GM18519 (cell line): ENCODE measurements around the gene KCNK15.
"Not testable (repeated sequence)": the region's sequence is repeated elsewhere in the genome, so short reads cannot be mapped to it uniquely, and the experiment has no call there.

Source experiments
- ATAC-seq: cut with Tn5 transposase; IDR thresholded peaks from one replicate; pipeline ENCODE4 v1.9.1; 2021; ENCODE audit warnings: mild to moderate bottlenecking, moderate library complexity; ENCODE audit not compliant: unreplicated experiment, low FRiP score

KCNK15 gene

GRCh38 chr20:44754554-44754953 is 8.9 kb downstream of the KCNK15 start:
- no peak for ATAC-seq

- no peak for ATAC-seq
Observed at GRCh38 chr20:44756011-44756688, 10.5 kb downstream of the KCNK15 start.

- no peak for ATAC-seq
Observed at GRCh38 chr20:44756956-44757355, 11.3 kb downstream of the KCNK15 start.

- ATAC-seq = no peak
Observed at GRCh38 chr20:44758247-44759101, 12.8 kb downstream of the KCNK15 start.

DNA sequence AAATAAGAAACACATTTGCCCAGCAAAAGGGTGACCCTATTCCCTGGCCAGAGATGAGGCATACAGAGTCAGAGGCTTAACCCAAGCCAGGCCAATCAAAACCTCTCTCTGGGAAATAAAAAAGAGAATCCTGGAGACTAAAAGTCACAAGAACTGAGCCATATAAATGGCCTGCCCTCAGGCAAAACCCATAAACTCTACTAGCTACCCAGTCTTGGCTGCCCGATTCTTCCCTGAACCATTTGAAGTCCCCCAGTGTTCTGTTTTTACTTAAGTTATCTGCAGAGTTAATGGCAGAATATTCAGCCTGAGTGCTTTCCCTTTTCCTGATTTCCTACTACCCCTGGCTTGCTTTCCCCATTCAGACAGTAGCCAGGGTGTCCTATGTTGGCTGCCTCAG is 13.9 kb downstream of the KCNK15 start:
- no peak for ATAC-seq

GRCh38 chr20:44761423-44761822 is 15.8 kb downstream of the KCNK15 start:
- ATAC-seq = no peak

- no peak for ATAC-seq
Observed at GRCh38 chr20:44762466-44763140, 16.9 kb downstream of the KCNK15 start.

DNA sequence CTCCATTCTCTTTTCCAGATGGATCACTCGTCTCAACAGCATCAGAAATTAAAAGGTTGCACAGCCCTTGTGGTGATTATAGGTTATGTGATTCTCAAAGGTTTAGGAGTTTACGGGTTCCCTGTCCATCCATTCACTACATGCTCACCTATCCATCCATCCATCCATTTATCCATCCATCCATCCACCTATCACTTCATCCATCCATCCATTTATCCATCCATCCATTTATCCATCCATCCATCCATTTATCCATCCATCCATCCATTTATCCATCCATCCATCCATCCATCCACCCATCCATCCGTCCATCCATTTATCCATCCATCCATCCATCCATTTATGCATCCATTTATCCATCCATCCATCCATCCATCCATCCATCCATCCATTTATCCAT is 18.1 kb downstream of the KCNK15 start:
- not testable (repeated sequence) for ATAC-seq

GRCh38 chr20:44765091-44765490 is 19.4 kb downstream of the KCNK15 start:
- ATAC-seq = no peak

- no peak for ATAC-seq
Observed at GRCh38 chr20:44765701-44766347, 20.2 kb downstream of the KCNK15 start.

- no peak for ATAC-seq
Observed at GRCh38 chr20:44768256-44768655, 22.6 kb downstream of the KCNK15 start.

DNA sequence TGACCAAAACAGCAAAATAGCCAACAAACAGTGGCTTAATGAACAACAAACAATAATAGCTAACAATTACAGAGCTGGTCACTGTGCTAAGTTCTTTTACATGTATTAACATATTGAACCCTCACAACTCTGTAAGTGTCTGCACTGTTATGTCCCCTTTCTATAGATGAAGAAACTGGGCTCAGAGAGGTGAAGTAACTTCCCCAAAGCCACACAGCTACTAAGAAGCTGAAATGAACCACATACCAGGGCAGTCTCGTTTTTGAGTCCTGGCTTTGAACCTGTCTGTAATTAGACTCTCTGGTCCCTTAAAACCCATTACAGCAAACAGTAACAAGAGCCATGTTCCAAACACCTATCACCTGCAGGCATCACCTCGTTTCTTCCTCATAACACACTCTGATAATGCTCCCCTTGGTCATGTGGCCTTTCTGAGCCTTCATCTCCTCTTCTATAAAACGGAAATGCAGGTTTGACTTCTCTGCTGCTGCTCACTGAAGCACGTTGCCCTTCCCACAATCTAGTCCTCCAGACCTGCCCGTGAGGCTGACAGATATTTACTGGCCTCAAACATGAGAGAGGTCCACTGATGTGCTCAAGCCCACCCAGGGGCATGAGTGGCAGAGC is 23.3 kb downstream of the KCNK15 start:
- ATAC-seq = no peak

- no peak for ATAC-seq
Observed at GRCh38 chr20:44769481-44769863, 23.8 kb downstream of the KCNK15 start.

GRCh38 chr20:44770484-44771171 is 25.0 kb downstream of the KCNK15 start:
- ATAC-seq = no peak

DNA sequence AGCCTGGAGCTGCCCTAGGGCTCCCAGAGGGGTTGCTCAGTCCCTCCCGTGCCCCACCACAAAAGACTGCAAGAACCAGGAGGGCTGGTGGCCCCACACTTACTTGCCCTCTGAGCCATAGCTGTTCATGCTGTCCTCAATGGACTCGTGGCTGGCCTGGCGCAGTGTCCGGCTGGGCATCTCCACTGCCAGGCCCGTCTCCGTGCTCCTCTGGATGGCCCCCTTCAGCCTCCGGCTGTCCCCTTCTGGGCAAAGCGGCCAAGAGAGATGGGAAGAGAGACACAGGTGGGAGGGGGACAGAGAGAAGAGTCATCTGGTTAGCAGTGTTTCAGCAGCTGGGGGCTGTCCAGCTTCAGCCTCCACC is 25.5 kb downstream of the KCNK15 start:
- no peak for ATAC-seq

- ATAC-seq = no peak
Observed at GRCh38 chr20:44772636-44773035, 27.0 kb downstream of the KCNK15 start.

DNA sequence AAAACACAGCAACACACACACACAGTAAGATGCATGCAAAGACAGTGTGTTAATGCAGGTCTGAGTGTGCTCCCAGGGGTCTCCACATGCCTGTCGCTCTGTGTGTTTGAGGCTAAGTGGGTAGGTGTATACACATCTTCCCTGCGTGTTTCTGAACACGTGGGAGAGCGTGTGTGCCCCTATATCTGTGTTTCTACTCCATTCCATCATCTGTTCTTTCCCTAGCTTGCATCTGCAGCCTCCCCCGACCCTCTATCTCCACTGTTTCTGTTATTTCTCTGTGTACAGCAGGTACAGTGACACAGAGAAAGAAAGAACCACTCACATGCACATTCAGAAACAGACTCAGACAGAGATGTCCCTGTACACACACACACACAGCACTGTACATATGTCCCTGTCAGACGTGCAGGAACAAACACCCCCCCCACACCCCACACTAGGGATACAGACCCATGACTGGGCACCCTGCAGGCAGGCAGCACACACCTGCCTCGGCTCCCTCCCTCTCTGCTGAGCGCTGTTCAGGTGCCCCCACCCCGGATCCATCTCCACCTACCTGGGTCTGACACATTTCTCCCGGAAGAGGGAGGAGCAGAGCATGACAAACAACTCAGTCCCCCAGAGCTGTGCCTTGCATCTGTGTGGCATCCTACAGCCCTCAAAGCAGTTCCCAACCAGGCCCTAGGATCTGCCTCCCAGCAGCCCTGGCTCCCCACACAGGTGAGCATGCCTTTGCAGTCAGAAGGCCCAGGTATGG is 27.6 kb downstream of the KCNK15 start:
- no peak for ATAC-seq

DNA sequence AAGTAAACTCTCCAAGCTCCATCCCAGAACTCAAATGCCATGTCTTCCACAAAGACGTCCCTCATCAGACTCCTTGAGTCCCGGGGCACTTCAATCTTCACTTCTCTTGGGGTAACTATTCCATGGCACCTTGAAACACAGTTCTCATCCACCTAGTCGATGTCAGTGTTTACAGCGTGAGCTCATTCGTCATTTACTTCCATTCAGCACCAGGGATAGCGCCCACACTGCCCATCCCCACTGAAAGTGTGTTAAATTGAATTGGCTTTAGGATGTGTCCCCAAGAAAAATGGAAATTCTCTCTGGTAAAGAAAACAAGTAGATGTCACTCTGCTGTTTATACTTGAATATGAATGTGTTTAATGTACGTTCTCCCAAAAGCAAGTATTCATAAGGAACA is 31.3 kb downstream of the KCNK15 start:
- no peak for ATAC-seq

- no peak for ATAC-seq
Observed at GRCh38 chr20:44780226-44780625, 34.6 kb downstream of the KCNK15 start.
